ENCODE data around the gene SNAI3. TPM values are rescaled to one million over a fixed set of nuclear protein-coding genes. Genes with fewer than 3 reads are reported as not detected.

The SNAI3 gene
- total RNA-seq, 1 experiment from 2014 or later = 9.1 TPM

- no peak for TF ChIP-seq ZNF512 (CRISPR knock-in tag; IDR thresholded peaks at IDR 0.05; ENCODE audit: borderline replicate concordance)
- TF ChIP-seq NR3C1 (CRISPR knock-in tag; conservative IDR thresholded peaks at IDR 0.05; ENCODE audit: low read depth) = no peak
- no peak for TF ChIP-seq NFE2L1 (CRISPR knock-in tag; IDR thresholded peaks at IDR 0.05)
- no peak for TF ChIP-seq FOXP4 (CRISPR knock-in tag; IDR thresholded peaks at IDR 0.05)
- no peak for TF ChIP-seq ZNF425 (CRISPR knock-in tag; conservative IDR thresholded peaks at IDR 0.05)
- TF ChIP-seq FOXJ3 (CRISPR knock-in tag; IDR thresholded peaks at IDR 0.05; ENCODE audit: borderline replicate concordance) = no peak
- no peak for TF ChIP-seq JAZF1 (CRISPR knock-in tag; IDR thresholded peaks at IDR 0.05)
- no peak for TF ChIP-seq AFF4 (CRISPR knock-in tag; IDR thresholded peaks at IDR 0.05; ENCODE audit: borderline replicate concordance)
- no peak for TF ChIP-seq SOX15 (CRISPR knock-in tag; IDR thresholded peaks at IDR 0.05)
These were observed 28.9 kb downstream of the SNAI3 start (continued) for GRCh38 chr16:88657371-88657770.

GRCh38 chr16:88656291-88656980 lies 29.9 kb downstream of the SNAI3 start:
- DNase-seq (ENCODE audit: low spot score) = no peak
- no peak overlapping the region for H3K4me3 Mint-ChIP-seq
- peaks cover 9% of the 10 kb centered on the region for H3K4me1 Mint-ChIP-seq
- H3K27ac Mint-ChIP-seq = no peak overlapping the region
- ChIA-PET POLR2A (no interaction called here), CTCF (interaction anchor here (0.7 to 1.6 kb wide), 4 partner anchors 16 to 918 kb away, joined by 3 to 6 read pairs (median 3); no protein-coding TSS in a partner anchor)
- H3K36me3 Mint-ChIP-seq = peaks cover 11% of the 10 kb centered on the region; the same call in 1 of the 2 replicates
- H3K27me3 Mint-ChIP-seq (ENCODE audit: low read depth) = no peaks in the 10 kb centered on the region
- no peaks in the 10 kb centered on the region for H3K9me3 Mint-ChIP-seq
- ATAC-seq = no peak
- TF ChIP-seq IRF1 (CRISPR knock-in tag; IDR thresholded peaks at IDR 0.05) (no peak), USF1 (CRISPR knock-in tag; IDR thresholded peaks at IDR 0.05) (no peak), HMGA2 (CRISPR knock-in tag; IDR thresholded peaks at IDR 0.05) (no peak), MLX (CRISPR knock-in tag; IDR thresholded peaks at IDR 0.05) (no peak), ZNF121 (CRISPR knock-in tag; IDR thresholded peaks at IDR 0.05) (no peak), ZMAT4 (CRISPR knock-in tag; IDR thresholded peaks at IDR 0.05) (no peak), E2F5 (CRISPR knock-in tag; IDR thresholded peaks at IDR 0.05) (no peak), GTF2I (CRISPR knock-in tag; conservative IDR thresholded peaks at IDR 0.05) (no peak), ZNF219 (CRISPR knock-in tag; IDR thresholded peaks at IDR 0.05; ENCODE audit: borderline replicate concordance) (no peak), NR2C2 (CRISPR knock-in tag; IDR thresholded peaks at IDR 0.05) (no peak), ZNF671 (CRISPR knock-in tag; IDR thresholded peaks at IDR 0.05) (no peak), ZSCAN18 (CRISPR knock-in tag; IDR thresholded peaks at IDR 0.05) (no peak)
